HK-2 (cell line): ENCODE data around the gene NAT10.
"Not testable (repeated sequence)": the region's sequence is repeated elsewhere in the genome, so short reads cannot be mapped to it uniquely, and the experiment has no call there.

Experiments used
- DNase-seq: peaks from one replicate; pipeline ENCODE4 v3.0.0-alpha.2; 2018; ENCODE audit not compliant: unreplicated experiment

NAT10 gene

GRCh38 chr11:34105079-34105956, at the start of gene NAT10:
NAT10 (plus strand) TSS chr11:34105629; CDS start chr11:34108226, 2,597 bp downstream.
- peak; percentile 95 for DNase-seq

- DNase-seq = no peak
These were observed 48.8 kb upstream of the NAT10 start for GRCh38 chr11:34056672-34057071.

GRCh38 chr11:34063061-34063795, 42.2 kb upstream of the NAT10 start:
- DNase-seq = no peak

- no peak for DNase-seq
These were observed 41.1 kb upstream of the NAT10 start for GRCh38 chr11:34064291-34064690.

- DNase-seq = no peak
These were observed 39.8 kb upstream of the NAT10 start for GRCh38 chr11:34065505-34066203.

- not testable (repeated sequence) for DNase-seq
These were observed 38.7 kb upstream of the NAT10 start for GRCh38 chr11:34066766-34067165.

GRCh38 chr11:34067383-34068065, 37.9 kb upstream of the NAT10 start:
- DNase-seq = no peak

- no peak for DNase-seq
These were observed 37.3 kb upstream of the NAT10 start for GRCh38 chr11:34068111-34068510.

- not testable (repeated sequence) for DNase-seq
These were observed 34.1 kb upstream of the NAT10 start for GRCh38 chr11:34071306-34071705.

- no peak for DNase-seq
These were observed 33.4 kb upstream of the NAT10 start for GRCh38 chr11:34072041-34072440.

- no peak for DNase-seq
These were observed 32.6 kb upstream of the NAT10 start for GRCh38 chr11:34072832-34073231.

- no peak for DNase-seq
These were observed 31.0 kb upstream of the NAT10 start for GRCh38 chr11:34074391-34074790.

GRCh38 chr11:34075178-34075820, 30.1 kb upstream of the NAT10 start:
- DNase-seq = no peak

GRCh38 chr11:34080609-34081008, 24.8 kb upstream of the NAT10 start:
- no peak for DNase-seq

GRCh38 chr11:34084637-34085036, 20.8 kb upstream of the NAT10 start:
- DNase-seq = no peak

- DNase-seq = no peak
These were observed 18.7 kb upstream of the NAT10 start for GRCh38 chr11:34086554-34087283.

GRCh38 chr11:34091825-34092224, 13.6 kb upstream of the NAT10 start:
- no peak for DNase-seq

GRCh38 chr11:34094900-34095299, 10.5 kb upstream of the NAT10 start:
- DNase-seq = not testable (repeated sequence)

- DNase-seq = no peak
These were observed 6.6 kb upstream of the NAT10 start for GRCh38 chr11:34098813-34099212.

- DNase-seq = no peak
These were observed 750 bp upstream of the NAT10 start for GRCh38 chr11:34104680-34105078.
